Aorta (tissue), 5 donors: ENCODE results near the gene LYZL1. TPM values are rescaled to one million over a fixed set of nuclear protein-coding genes. Genes with fewer than 3 reads are reported as not detected.

Experiments used
- ATAC-seq: fragments of 200-7000 bp; cut with Tn5 transposase; one replicate; pipeline ENCODE4 v1.9.1; 2022; ENCODE audit warnings: moderate library complexity; ENCODE audit not compliant: low FRiP score
- DNase-seq, 2 donors: peaks; one replicate each; pipeline ENCODE4 v3.0.0-alpha.2; 2020
- H3K27ac ChIP-seq, 2 donors: one replicate each; pipeline ENCODE4 v1.5.1; 2013; ENCODE audit warnings: low read length in 2 of 2, mild to moderate bottlenecking in 2 of 2, moderate library complexity in 2 of 2, control low read depth in 1 of 2, inconsistent platforms in 1 of 2, low read depth in 1 of 2
- H3K27me3 ChIP-seq, 2 donors: one replicate each; pipeline ENCODE4 v1.6.1; 2013; ENCODE audit warnings: control low read depth in 1 of 2, low read length in 1 of 2, mild to moderate bottlenecking in 1 of 2, moderate library complexity in 1 of 2; ENCODE audit not compliant: insufficient read depth in 2 of 2, control insufficient read depth in 1 of 2
- H3K36me3 ChIP-seq, 2 donors: one replicate each; pipeline ENCODE4 v1.6.1; 2013; ENCODE audit warnings: control low read depth in 1 of 2, low read length in 1 of 2, mild to moderate bottlenecking in 1 of 2; ENCODE audit not compliant: insufficient read depth in 2 of 2, control insufficient read depth in 1 of 2
- H3K4me1 ChIP-seq, 2 donors: one replicate each; pipeline ENCODE4 v1.6.1; 2013; ENCODE audit warnings: low read length in 2 of 2, control low read depth in 1 of 2, mild to moderate bottlenecking in 1 of 2, moderate library complexity in 1 of 2; ENCODE audit not compliant: insufficient read depth in 2 of 2, control insufficient read depth in 1 of 2
- H3K4me3 ChIP-seq, 2 donors: one replicate each; pipeline ENCODE4 v1.5.1; 2013; ENCODE audit warnings: low read length in 2 of 2, control low read depth in 1 of 2, mild to moderate bottlenecking in 1 of 2
- H3K9me3 ChIP-seq: one replicate; pipeline ENCODE4 v1.6.1; 2013; ENCODE audit warnings: mild to moderate bottlenecking, low read length; ENCODE audit not compliant: control insufficient read depth
- WGBS, 2 donors: extraction: QIAGEN DNeasy Blood & Tissue Kit; methylation state at CpG; one replicate each; pipeline ENCODE4 v1.1.7; 2013; 5-methylcytosine and 5-hydroxymethylcytosine counted together
- intact Hi-C, 2 donors: fragments of 100-400 bp; cut with DNase I; formaldehyde crosslinking; loops; one replicate each; pipeline versions ENCODE4 v1.14.2 to v1.15.0; 2022
- polyA plus RNA-seq, 2 donors: library from polyadenylated mRNA; stranded (reverse); fragments of 200-250 nt; gene quantifications; one replicate each; pipeline ENCODE4 v1.2.3, GENCODE V29; 2013
- total RNA-seq, 2 donors: library from RNA; stranded (reverse); fragmentation: NEBNext Ultra II Directional; extraction: Animal tissue kit (Norgen Biotek cat#: 25700); gene quantifications; one replicate each; pipeline ENCODE4 v1.2.1, GENCODE V29; 2021
- donor health status: healthy with polysubstance abuse.
- donor health status: Bipolar disorder and iron deficiency.
- donor health status: DM: no; HTN: no; CAD: no.
- donor health status: DM: no; HTN: no; CAD: no.
- donor health status: DM: yes; HTN: yes; CAD: no.

The LYZL1 gene
- total and polyA plus RNA-seq, 4 donors = not detected

DNA sequence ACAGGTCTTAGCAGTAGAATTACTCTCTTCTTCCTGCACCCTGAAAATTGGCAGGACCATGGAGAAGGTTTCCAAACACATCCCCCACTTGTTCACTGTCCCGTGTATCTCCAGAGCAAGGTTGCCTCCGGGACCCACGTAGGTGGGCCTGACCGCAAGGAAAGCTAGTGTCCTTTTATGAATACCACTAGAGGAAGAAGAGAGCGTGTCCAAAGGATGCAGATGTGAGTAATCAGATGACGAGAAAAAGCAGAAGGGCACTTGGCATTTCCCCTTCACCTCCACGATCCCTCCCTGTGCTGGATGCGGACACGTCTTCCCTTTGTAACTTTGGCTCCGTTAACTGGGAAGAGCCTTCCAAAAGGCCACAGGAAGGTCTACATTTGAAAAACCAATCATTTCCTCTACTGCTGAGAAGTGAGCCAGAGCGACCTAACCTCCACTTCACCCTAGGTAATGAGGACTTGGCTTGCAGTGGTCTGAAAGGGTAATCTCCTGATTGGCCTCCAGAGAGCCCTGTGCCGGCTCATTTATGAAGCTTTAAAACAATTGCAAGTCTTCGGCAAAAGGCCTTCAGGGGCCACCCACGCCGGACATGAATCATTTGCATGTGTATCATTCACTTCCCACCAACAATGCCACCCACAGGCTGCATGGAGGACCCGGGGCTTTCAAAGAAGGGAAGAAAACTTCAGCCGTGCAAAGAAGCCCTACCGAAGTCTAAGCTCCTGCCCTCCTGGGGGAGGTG, 55.4 kb downstream of the LYZL1 start:
- no peaks in the 10 kb centered on the region for H3K27me3 ChIP-seq
- no peaks in the 10 kb centered on the region for H3K4me1 ChIP-seq
- peaks cover 3% of the 10 kb centered on the region for H3K9me3 ChIP-seq
- no peak overlapping the region for H3K4me3 ChIP-seq
- ATAC-seq (peak; percentile 17), DNase-seq (no peak)
- intact Hi-C loops = no loop called here
- H3K27ac ChIP-seq = no peak overlapping the region
- no peaks in the 10 kb centered on the region for H3K36me3 ChIP-seq
- 74 to 77% methylated on average over 18 of the region's 18 CpGs for WGBS, 2 donors

DNA sequence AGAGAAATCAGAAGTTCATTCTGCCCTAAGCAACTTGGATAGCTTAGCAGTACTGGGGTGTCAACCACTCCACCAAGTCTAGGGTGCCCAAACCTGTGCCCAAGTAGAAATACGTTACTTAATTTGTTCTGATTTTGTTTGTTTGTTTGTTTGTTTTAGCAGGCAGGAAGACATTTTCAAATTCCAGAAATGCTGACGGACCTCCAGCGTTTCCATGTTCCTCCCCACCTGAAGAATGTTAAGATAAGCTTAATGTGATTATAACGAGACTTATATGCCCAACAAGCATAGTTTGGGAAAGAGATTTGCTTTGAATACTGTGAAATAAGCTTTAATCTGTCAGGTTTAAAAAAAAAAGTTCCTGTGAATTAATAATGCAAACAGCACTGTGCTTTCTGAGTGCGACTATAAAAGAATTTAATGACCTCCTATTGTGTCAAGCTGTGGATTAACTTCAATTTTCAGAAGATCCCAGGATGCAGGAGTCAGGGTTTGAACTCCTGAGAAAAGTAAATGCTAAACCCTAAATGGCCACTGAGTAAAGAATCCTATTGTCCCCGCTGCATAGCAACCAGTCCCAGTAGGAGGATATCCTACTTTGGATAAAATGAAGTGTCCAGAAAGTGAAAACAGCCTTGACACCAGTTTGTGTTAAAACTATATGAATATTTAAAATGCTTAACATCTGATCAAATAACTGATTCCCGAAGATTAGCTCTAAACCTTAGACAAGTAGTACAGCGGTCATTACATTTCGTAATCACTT, 56.5 kb downstream of the LYZL1 start:
- no peaks in the 10 kb centered on the region for H3K4me1 ChIP-seq
- H3K27ac ChIP-seq = no peak overlapping the region
- no peak overlapping the region for H3K4me3 ChIP-seq
- no peaks in the 10 kb centered on the region for H3K27me3 ChIP-seq
- H3K9me3 ChIP-seq = peaks cover 3% of the 10 kb centered on the region
- 86 to 88% methylated on average over 9 of the region's 9 CpGs for WGBS, 2 donors
- H3K36me3 ChIP-seq = no peaks in the 10 kb centered on the region
- ATAC-seq = no peak
- intact Hi-C loops = no loop called here
- DNase-seq = no peak

DNA sequence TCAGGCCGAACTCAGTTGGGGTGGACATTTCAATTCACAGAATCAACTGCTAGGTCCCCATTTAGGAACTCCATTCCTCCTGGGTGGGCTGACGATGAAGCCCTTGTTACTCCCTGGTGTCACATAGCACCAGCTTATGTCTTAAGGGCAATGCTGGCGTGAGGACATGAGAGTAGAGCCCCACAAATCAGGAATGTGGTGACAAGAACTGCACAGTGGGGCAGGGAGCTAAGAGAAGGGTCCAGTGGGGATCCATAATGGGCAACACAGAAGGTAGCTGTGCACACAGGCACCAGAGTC, 57.0 kb downstream of the LYZL1 start:
- DNase-seq (no peak), ATAC-seq (no peak)
- no peak overlapping the region for H3K4me3 ChIP-seq
- intact Hi-C loops = no loop called here
- WGBS, 2 donors = 96% methylated on average over 3 of the region's 3 CpGs
- no peaks in the 10 kb centered on the region for H3K27me3 ChIP-seq
- H3K36me3 ChIP-seq = no peaks in the 10 kb centered on the region
- H3K9me3 ChIP-seq = peaks cover 3% of the 10 kb centered on the region
- no peaks in the 10 kb centered on the region for H3K4me1 ChIP-seq
- no peak overlapping the region for H3K27ac ChIP-seq

DNA sequence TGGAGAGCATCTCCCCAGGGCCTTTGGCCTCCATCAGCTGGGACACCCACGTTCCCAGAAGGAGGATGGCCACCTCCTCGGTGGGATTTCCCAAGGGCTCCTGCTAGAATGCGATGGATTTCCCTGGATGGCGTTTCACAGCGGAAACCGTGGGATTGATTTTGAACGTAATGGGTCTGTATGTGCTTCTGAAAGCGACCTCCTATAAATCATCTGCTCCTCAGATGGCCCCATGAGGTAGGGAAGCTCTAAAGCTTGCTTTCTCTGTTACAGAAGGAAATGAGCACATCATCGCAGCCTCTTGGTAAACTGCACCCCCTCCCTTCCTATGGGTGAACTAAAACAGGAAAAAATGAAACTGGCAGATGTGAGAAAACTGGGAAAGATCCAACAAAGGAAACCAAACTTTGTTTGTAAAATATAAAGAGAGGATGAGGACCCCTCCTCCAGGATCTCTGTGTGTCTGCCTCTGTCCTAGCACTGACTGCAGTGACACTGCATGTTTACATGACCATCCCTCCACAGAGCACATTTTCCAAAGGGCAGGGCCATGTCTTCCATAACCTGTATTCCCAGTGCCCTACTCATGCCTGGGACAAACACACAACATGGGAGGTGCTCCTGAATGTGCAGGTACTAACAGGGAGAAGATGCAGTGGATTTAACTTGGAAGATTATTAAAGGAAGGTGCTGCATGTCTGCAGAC, 57.6 kb downstream of the LYZL1 start:
- Histone ChIP-seq H3K9me3 (peaks cover 3% of the 10 kb centered on the region), H3K4me3 (no peak overlapping the region), H3K27me3 (no peaks in the 10 kb centered on the region), H3K36me3 (no peaks in the 10 kb centered on the region), H3K4me1 (no peaks in the 10 kb centered on the region), H3K27ac (no peak overlapping the region)
- ATAC-seq = no peak
- WGBS, 2 donors = 88 to 89% methylated on average over 9 of the region's 9 CpGs
- intact Hi-C loops = no loop called here
- no peak for DNase-seq

DNA sequence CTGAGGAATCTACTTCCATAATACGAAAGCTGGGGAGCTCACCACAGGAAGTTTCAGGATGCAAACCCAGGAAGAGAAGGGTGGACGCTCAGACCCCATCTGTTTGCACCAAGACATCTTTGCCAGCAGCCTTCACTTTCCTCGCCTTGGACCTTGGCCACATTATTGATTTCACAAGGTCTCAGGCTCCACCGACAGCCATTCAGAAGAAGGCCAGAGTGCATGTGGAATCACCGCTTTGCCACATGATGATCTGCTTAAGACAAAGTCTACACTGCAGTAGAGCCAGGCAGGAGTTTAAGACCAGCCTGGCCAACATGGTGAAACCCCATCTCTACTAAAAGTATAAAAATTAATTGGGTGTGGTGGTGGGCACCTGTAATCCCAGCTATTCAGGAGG, 60.0 kb downstream of the LYZL1 start:
- Histone ChIP-seq H3K9me3 (no peaks in the 10 kb centered on the region), H3K36me3 (no peaks in the 10 kb centered on the region), H3K4me1 (peaks cover 0 to 2% of the 10 kb centered on the region in 2 donors), H3K27me3 (no peaks in the 10 kb centered on the region), H3K27ac (no peak overlapping the region), H3K4me3 (no peak overlapping the region)
- DNase-seq (no peak), ATAC-seq (no peak)
- WGBS, 2 donors = 85 to 95% methylated on average over 5 of the region's 5 CpGs
- intact Hi-C loops = no loop called here

DNA sequence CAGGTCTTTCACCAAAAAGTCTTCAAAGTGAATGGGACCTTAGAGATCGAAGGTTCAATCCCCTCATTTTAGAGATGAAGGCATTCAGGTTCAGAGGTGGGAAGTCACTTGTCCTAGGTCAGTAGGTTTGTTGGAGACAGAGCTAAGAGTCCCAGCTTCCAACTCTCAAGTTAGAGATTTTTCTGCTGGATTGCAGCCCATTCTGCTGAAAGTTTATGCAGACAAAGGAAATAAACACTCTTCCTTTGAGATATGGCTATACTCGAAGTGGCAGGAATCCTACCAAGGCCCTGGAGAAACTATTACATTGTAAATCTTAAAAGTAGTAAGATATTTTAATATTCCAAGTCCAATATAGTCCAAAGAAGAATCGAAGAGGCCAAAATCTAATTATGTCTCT, 64.4 kb downstream of the LYZL1 start:
- DNase-seq = no peak
- H3K4me1 ChIP-seq = peaks cover 2 to 3% of the 10 kb centered on the region in 2 donors
- intact Hi-C loops = no loop called here
- 37 to 44% methylated on average over 3 of the region's 3 CpGs for WGBS, 2 donors
- H3K27ac ChIP-seq = no peak overlapping the region
- H3K9me3 ChIP-seq = no peaks in the 10 kb centered on the region
- H3K4me3 ChIP-seq = no peak overlapping the region
- no peaks in the 10 kb centered on the region for H3K36me3 ChIP-seq
- no peaks in the 10 kb centered on the region for H3K27me3 ChIP-seq
- peak; percentile 23 for ATAC-seq

DNA sequence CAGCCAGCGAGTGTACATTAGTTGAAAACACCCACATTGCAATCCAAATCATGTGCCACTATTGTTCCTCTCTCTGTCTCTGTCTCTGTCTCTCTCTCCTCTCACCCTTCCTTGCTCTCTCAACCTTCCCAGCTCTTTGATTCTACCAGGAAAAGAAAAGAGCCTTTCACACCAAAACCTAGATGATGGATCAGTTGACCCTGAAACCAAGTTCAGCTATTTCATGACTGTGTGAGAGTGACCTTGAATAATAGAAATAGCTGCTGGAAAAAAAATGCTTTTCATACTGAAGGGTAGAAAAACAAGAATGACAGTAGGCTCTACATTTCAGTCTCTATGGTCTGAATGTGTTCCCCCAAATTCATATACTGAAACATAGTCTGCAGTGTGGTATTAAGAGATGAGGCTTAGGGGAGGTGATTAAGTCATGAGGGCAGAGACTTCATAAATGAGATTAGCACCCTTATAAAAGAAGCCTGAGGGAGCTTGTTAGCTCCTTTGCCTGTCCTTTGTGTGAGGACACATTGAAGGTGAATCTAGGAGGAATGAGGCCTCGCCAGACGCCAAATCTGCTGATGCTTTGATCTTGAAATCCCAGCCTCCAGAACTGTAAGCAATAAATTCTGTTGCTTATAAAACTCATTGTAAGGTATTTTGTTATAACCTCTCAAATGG, 65.2 kb downstream of the LYZL1 start:
- Histone ChIP-seq H3K27me3 (no peaks in the 10 kb centered on the region), H3K9me3 (no peaks in the 10 kb centered on the region), H3K4me3 (no peak overlapping the region), H3K27ac (no peak overlapping the region), H3K36me3 (no peaks in the 10 kb centered on the region), H3K4me1 (peaks cover 2 to 3% of the 10 kb centered on the region in 2 donors)
- DNase-seq (no peak), ATAC-seq (no peak)
- WGBS, 2 donors = 68 to 72% methylated on average over 3 of the region's 3 CpGs
- intact Hi-C loops = no loop called here

DNA sequence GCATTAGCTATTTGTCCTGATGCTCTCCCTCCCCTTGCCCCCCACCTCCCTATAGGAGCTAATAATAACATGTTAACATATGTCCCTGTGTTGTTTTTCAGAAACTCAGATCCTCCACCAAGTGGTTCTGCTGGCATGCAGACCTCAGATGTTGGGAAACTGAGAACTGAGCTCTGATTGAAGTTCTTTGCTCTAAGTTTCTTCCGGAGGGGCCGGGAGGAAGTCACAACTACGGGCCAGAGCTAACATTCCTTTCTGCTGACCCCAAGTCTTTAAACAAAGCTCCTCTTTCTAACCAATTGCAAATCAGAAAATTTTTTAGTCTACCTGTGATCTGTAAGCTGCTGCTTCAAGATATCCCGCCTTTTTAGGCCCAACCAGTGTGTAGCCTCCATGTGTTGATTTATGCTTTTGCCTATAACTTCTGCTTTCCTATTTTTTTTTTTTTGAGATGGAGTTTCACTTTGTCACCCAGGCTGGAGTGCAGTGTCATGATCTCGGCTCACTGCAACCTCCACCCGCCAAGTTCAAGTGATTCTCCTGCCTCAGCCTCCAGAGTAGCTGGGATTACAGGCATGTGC, 66.6 kb downstream of the LYZL1 start:
- 41 to 49% methylated on average over 6 of the region's 6 CpGs for WGBS, 2 donors
- DNase-seq (no peak), ATAC-seq (no peak)
- H3K4me1 ChIP-seq = peaks cover 2 to 3% of the 10 kb centered on the region in 2 donors
- no peaks in the 10 kb centered on the region for H3K9me3 ChIP-seq
- H3K36me3 ChIP-seq = no peaks in the 10 kb centered on the region
- no peak overlapping the region for H3K27ac ChIP-seq
- no peaks in the 10 kb centered on the region for H3K27me3 ChIP-seq
- no peak overlapping the region for H3K4me3 ChIP-seq
- intact Hi-C loops = no loop called here
